ENCODE results near the gene KRT28.
"Not testable (repeated sequence)": the region's sequence is repeated elsewhere in the genome, so short reads cannot be mapped to it uniquely, and the experiment has no call there.

The KRT28 gene

DNA sequence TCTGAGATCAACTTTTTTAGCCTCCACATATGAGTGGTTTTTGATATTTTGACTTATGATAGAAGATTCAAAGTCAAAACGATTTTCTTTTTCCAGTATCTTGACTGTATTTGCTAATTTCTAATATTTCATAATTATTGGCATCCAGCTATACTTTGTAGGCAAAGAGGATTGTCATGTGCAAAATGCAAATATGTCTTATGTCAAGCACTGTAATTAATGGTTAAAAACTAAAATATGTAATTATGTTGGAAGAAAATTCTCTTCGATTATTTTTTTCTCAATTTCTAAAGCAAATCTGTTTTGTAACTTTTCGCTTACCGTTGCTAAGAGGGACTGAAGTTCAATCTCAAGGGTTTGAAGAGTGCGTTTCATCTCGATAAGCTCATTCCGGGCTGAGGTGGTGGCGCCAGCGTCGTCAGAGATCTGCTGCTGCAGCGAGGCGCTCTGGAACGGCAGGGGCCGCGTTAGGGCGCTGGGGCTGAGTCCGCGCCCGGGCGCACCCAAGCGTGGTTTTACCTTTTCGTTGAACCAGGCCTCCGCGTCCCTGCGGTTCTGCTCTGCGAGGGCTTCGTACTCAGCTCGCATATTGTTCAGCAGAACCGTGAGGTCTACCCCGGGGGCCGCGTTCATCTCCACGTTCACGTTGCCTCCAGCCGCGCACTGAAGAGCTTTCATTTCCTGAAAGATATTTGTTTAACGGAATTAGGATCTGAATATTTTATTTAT, 20.4 kb downstream of the KRT28 start:
- DNase-seq (ENCODE audit: low read depth in 2 of 2): no peak

DNA sequence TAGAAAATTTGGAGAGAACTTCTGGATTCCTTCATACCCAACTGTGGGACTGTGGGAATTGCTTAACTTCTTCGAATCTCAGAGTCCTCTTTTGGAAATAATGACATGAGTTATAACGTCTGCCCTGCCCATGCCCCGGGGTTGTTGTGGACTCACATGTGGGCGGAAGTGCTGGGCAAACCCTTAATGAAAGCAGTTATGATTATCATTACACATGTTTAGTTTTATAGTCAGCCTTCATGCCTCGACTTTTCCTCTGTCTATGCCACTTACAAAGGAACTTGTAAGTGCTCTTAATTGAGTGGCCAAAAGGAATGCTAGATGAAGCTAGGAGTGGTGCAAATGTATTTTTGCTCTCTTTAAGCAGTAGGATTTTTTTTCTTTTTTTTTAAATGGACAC, 21.3 kb downstream of the KRT28 start:
- DNase-seq (ENCODE audit: low read depth in 2 of 2): no peak

DNA sequence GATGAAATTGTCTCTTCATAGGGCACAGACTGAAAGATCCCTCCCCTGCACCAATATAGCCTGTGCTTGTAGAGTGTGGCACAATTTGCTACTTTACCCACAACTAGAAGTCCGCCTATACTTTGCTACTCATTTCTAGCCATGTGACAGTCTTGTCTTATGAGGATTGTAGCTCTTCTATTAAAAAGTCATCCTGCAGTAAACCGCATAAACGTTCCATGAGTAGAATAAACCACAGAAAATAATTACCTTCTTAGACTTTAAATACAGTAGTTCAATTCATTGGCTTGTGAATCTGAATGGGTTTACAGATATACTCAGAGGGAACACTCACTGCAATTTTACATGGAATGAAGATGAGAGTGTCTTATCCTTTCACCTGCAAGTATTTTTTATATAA, 21.8 kb downstream of the KRT28 start:
- DNase-seq (ENCODE audit: low read depth in 2 of 2): no peak

DNA sequence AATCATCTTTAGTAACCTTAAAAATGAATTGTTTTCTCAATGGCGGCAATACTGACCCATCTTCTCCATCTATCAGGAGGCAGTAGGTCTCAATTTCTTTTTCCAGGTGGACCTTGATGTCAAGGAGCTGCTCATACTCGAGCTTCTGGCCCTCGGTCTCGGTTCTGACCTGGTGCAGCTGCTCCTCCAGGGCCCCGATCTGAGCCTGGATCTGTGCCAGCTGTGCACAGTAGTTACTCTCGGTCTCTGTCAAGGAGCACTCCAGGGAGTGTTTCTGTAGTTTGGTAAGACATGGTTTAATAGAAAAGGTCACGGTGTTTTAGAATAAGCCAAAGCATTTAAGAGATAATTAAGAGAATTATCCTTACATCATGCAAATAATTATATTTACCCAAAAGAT, 22.3 kb downstream of the KRT28 start:
- no peak for DNase-seq (ENCODE audit: low read depth in 2 of 2)

DNA sequence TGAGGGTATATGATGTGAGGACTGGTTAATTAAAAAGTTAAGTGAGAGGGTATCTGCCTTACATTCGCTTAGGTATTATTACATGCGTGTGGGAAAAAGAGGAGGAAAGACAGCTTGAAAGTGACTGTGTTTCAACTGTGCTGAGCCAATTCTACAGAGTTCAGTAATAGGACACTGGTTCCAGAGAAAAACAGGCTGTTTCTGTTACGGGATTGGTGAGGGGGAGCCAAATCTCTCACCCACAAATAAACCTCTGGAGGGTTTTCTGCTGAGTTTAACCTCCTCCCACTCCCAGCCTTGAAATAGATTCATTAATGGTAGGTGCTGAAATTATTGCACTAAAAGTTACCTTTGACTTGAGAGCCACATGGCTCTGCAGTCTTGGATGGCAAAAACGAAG, 23.8 kb downstream of the KRT28 start:
- DNase-seq (ENCODE audit: low read depth in 2 of 2): no peak

DNA sequence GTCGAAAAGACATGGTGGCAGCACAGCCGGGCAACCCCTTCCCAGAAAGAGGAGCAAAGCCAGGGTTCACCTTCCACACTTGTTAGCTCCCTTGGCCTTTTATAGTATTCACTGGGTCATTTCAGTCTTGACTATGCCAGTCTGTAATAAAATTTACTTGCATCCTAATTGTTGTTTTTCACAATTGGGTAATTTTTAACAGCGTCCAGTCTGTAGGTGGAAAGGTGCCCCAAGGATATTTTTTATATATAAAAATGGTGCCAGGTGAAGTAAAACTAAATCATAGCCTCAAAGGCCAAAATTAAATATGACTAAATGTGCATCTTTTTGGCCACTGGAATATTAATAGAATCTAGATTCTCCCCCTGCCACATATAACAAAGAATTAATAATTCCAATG, 27.7 kb downstream of the KRT28 start, which contains the start of gene KRT26:
Gene KRT26 (minus strand): TSS at position 101 of the 400 bp plus-strand sequence. CDS start 88 bp downstream, at position 13.
- no peak for DNase-seq (ENCODE audit: low read depth in 2 of 2)

DNA sequence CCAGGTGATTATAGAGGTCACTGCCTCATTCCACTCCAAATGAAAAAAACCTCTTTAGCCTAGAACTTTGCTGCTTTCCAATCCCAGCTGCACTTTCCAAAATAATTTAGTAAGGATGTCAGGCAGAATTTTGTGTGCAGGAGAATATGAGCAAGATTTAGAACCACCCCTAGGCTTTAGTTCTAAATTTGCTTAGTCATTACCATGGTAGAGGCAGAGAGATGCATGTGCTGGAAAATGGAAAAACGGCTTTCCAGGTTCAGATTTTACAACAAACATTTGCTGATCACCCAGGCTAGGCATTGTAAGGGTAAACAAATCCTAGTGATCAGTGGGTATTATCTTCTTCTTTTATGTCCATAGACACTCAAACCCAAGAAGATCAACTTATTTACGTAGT, 34.1 kb downstream of the KRT28 start:
- no peak for DNase-seq (ENCODE audit: low read depth in 2 of 2)

DNA sequence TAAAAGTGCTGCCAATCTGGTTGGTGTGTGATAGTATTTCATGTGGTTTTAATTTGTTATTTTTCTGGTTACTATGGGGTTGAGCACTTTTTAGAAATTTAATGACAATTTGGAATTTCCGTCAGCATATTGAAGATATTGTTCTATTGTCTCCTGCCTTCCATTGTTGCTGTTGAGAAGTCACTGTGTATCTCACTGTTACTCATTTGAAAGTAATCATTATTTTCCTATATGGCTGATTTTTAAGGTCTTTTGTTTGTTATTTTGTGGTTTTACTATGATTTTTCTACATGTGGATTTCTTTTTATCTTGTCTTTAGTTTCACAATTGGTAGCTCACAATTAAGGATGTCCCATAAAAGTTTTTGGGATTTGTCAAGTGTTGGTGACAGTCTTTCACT, 36.0 kb downstream of the KRT28 start:
- DNase-seq (ENCODE audit: low read depth in 2 of 2): no peak

DNA sequence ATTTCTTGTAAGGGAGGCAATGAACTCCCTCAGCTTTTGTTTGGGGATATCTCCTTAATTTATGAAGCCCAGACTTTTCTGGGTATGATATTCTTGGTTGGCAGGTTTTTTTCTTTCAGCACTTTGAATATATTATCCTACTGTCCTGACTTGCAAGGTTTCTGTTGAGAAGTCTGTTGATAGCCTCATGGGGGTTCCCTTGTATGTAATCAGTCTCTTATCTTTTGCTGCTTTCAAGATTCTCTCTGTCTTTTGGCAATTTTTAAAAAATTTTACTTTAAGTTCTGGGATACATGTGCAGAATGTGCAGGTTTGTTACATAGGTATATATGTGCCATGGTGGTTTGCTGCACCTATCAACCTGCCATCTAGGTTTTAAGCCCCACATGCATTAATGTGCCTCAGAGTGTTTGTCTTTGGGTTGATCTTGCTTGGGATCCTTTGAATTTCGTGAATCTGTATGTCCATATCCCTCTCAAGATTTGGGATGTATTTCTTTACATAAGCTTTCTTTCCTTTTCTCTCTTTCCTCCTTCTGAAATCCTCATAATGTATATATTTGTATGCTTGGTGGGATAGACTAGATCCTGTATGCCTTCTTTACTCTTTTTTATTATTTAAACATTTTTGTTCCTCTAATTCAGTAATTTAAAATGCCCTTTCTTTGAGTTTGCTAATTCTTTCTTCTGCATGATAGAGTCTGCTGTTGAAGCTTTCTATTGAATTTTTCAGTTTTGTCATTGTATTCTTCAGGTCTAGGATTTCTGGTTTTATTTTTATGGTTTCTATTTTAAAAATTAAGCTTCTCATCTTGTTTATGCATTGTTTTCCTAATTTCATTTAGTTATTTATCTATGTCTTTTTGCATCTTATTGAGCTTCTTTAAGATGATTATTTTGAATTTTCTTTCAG, 39.4 kb downstream of the KRT28 start:
- no peak for DNase-seq (ENCODE audit: low read depth in 2 of 2)

DNA sequence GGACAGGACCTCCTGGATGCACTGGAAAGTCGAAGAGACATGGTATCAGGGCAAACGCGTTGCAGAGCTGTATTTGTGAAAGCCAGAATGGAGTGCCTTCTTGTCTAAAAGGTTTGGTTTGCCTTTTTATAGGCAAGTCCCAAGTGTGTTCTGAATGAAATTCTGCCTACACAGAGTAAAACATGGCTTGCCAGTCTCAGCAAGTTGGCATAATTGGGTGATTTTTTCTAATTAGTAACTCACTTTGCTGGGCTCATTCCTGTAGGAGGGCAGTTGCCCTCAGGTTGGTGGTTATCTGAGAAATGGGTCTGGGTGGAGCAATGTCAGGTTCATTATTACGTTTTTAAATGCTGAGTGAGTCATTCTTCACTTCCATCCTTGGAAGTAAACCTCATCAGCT, 44.5 kb downstream of the KRT28 start, which contains the start of gene KRT25:
Gene KRT25 (minus strand): TSS at position 101 of the 400 bp plus-strand sequence. CDS start 60 bp downstream, at position 41.
- no peak for DNase-seq (ENCODE audit: low read depth in 2 of 2)

DNA sequence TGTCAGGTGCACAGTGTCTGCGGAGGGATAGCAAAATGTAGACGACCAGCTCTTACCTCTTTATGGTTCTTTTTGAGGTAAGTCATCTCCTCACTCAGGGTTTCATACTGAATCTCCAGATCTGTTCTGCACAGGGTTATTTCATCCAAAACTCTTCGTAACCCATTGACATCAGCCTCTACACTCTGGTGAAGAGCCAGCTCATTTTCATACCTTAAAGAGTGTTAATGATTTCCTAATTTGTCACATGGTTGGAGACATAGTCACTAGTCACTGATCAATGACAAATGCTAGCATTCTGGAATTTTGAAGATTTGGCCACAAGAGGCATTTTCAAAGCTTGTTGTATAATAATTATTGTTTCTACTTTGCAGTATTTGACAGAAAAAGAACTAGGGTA, 46.0 kb downstream of the KRT28 start:
- DNase-seq (ENCODE audit: low read depth in 2 of 2): no peak

DNA sequence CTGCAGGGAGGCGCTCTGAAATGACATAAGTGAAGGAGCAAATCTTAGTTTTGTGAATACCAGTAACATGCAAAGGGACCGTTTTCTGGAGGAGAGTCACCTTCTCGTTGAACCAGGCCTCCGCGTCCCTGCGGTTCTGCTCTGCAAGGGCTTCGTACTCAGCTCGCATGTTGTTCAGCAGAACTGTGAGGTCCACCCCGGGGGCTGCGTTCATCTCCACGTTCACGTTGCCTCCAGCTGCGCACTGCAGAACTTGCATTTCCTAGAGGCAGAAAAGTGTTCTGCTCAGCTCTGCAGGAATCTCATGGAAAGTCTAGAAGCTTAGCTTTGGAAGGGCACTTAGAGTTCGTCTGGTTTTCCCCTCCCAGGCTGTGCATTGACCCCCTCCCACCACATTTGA, 48.7 kb downstream of the KRT28 start:
- no peak for DNase-seq (ENCODE audit: low read depth in 2 of 2)

DNA sequence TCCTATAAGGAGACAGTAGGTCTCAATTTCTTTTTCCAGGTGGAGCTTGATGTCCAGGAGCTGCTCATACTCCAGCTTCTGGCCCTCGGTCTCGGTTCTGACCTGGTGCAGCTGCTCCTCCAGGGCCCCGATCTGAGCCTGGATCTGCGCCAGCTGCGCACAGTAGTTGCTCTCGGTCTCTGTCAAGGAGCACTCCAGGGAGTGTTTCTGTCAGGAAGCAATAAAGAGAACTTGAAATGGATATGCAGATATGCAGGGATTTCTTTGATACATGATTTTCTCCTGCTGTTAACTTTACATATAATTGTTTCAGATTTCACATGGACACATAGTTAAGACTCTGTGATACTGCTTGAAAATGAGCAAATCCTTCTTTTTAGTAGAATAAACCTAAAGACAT, 49.4 kb downstream of the KRT28 start:
- no peak for DNase-seq (ENCODE audit: low read depth in 2 of 2)

DNA sequence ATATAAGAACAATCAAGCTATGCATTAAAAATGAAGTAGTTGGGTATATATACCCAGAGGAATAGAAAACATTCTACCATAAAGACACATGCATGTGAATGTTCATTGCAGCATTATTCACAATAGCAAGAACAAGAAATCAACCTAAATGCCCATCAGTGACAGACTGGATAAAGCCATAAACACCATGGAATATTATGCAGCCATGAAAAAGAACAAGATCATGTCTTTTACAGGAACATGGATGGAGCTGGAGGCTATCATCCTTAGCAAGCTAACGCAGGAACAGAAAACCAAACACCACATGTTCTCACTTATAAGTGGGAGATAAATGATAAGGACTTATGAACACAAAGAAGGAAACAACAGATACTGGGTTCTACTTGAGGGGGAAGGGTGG, 51.1 kb downstream of the KRT28 start:
- not testable (repeated sequence) for DNase-seq (ENCODE audit: low read depth in 2 of 2)
